ENCODE results near the gene PRICKLE1.

GRCh38 chr12:42638697-42639096 lies 49.2 kb upstream of the PRICKLE1 start:
- no peak for TF ChIP-seq CTCF (IDR thresholded peaks at IDR 0.05)
- no peak for TF ChIP-seq POLR2AphosphoS5 (IDR thresholded peaks at IDR 0.05; ENCODE audit: low read depth, low read length)
